Vagina (tissue), 2 donors: Measurements from ENCODE around the gene MRGPRX1.

ENCODE experiments used
- POLR2AphosphoS5 ChIP-seq, 2 donors: sonication (generic); formaldehyde crosslinking; IDR thresholded peaks; one replicate each; pipeline ENCODE4 v1.9.0; 2017; ENCODE audit warnings: antibody characterized with exemption in 2 of 2, mild to moderate bottlenecking in 2 of 2, low read depth in 1 of 2; ENCODE audit not compliant: insufficient read depth in 1 of 2
- TF ChIP-seq, protein P1 (sequence below), 3 experiments: fragments of 450-650 bp in 2 of 3; fragments of 200-600 bp in 1 of 3; sonication (generic) in 1 of 3; IDR thresholded peaks; one replicate each; pipeline ENCODE4 v1.5.1; 2017 to 2019; ENCODE audit warnings: antibody characterized with exemption in 3 of 3, mild to moderate bottlenecking in 2 of 3, moderate library complexity in 2 of 3

GRCh38 chr11:18956630-18957029, 17.4 kb upstream of the MRGPRX1 start:
- TF ChIP-seq, protein P1, sequence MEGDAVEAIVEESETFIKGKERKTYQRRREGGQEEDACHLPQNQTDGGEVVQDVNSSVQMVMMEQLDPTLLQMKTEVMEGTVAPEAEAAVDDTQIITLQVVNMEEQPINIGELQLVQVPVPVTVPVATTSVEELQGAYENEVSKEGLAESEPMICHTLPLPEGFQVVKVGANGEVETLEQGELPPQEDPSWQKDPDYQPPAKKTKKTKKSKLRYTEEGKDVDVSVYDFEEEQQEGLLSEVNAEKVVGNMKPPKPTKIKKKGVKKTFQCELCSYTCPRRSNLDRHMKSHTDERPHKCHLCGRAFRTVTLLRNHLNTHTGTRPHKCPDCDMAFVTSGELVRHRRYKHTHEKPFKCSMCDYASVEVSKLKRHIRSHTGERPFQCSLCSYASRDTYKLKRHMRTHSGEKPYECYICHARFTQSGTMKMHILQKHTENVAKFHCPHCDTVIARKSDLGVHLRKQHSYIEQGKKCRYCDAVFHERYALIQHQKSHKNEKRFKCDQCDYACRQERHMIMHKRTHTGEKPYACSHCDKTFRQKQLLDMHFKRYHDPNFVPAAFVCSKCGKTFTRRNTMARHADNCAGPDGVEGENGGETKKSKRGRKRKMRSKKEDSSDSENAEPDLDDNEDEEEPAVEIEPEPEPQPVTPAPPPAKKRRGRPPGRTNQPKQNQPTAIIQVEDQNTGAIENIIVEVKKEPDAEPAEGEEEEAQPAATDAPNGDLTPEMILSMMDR (IDR thresholded peaks at IDR 0.05): no peak
- no peak for TF ChIP-seq POLR2AphosphoS5 (IDR thresholded peaks at IDR 0.05; ENCODE audit: insufficient read depth in 1 of 2, low read depth in 1 of 2)
